ENCODE data around the gene MAVS. TPM values are rescaled to one million over a fixed set of nuclear protein-coding genes. Genes with fewer than 3 reads are reported as not detected.

Gene MAVS
- total and polyA plus RNA-seq, 2 experiments from 2014 or later: 15.6 to 24.7 TPM

DNA sequence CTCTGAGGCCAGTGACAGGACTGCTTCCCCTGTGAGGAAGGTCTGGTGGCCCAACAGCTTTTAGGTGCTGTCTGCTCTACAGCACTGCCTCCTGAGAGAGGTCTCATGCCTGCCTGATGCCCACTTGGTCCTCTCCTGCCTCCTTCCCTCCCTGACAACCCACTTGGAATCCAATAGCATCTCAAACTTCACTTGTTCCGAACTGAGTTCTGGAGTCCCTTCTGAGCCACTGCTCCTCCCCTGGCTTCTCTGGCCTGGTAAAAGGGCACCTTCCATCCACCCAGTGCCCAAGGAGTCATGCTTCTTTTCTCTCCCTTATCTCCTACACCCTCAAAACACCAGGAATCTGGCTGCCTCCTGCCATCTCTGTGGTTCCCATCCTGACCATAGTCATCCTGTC, 1.9 kb downstream of the MAVS start:
- Histone ChIP-seq H2AFZ (no peak overlapping the region), H4K20me1 (ENCODE audit: insufficient read depth, poor library complexity, severe bottlenecking) (no peaks in the 10 kb centered on the region), H3K27ac (no peak overlapping the region), H3K9me2 (replicated peaks; ENCODE audit: insufficient read depth) (no peaks in the 10 kb centered on the region), H3K79me2 (peaks cover 56% of the 10 kb centered on the region), H3K4me2 (no peak overlapping the region), H3K4me1 (ENCODE audit: insufficient read depth) (no peaks in the 10 kb centered on the region), H3K27me3 (no peaks in the 10 kb centered on the region), H3K9me3 (ENCODE audit: low read depth) (no peaks in the 10 kb centered on the region), H3K4me3 (no peak overlapping the region), H3K36me3 (replicated peaks; ENCODE audit: insufficient read depth, low read depth) (no peaks in the 10 kb centered on the region)
- no peak for TF ChIP-seq EZH2phosphoT487 (IDR thresholded peaks at IDR 0.05; ENCODE audit: low read depth, severe bottlenecking, unreplicated experiment)
- TF ChIP-seq, protein P1, sequence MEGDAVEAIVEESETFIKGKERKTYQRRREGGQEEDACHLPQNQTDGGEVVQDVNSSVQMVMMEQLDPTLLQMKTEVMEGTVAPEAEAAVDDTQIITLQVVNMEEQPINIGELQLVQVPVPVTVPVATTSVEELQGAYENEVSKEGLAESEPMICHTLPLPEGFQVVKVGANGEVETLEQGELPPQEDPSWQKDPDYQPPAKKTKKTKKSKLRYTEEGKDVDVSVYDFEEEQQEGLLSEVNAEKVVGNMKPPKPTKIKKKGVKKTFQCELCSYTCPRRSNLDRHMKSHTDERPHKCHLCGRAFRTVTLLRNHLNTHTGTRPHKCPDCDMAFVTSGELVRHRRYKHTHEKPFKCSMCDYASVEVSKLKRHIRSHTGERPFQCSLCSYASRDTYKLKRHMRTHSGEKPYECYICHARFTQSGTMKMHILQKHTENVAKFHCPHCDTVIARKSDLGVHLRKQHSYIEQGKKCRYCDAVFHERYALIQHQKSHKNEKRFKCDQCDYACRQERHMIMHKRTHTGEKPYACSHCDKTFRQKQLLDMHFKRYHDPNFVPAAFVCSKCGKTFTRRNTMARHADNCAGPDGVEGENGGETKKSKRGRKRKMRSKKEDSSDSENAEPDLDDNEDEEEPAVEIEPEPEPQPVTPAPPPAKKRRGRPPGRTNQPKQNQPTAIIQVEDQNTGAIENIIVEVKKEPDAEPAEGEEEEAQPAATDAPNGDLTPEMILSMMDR (IDR thresholded peaks at IDR 0.05; ENCODE audit: poor library complexity): no peak
- no peak for TF ChIP-seq EZH2 (IDR thresholded peaks at IDR 0.05; ENCODE audit: borderline replicate concordance)
- 100% methylated on average over 1 of the region's 1 CpG for WGBS (ENCODE audit: low lambda C conversion rate, missing lambda C conversion rate)
- DNase-seq (ENCODE audit: low spot score): no peak

DNA sequence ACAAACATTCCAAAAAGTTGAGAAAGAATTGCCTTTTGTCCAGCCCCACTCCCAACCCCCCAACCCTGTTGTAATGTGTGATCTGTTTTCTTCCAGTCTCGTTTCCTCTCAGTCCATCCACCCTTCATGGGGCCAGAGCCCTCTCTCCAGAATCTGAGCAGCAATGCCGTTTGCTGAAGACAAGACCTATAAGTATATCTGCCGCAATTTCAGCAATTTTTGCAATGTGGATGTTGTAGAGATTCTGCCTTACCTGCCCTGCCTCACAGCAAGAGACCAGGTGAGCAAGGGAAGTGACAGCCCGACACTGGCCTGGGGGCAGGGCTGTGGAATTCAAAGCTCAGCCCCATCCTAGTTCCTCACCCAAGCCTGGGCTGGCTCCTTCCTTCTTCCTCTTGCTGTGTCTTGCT, 7.8 kb downstream of the MAVS start:
- no peaks in the 10 kb centered on the region for H3K36me3 ChIP-seq (replicated peaks; ENCODE audit: insufficient read depth, low read depth)
- H3K27me3 ChIP-seq: no peaks in the 10 kb centered on the region
- DNase-seq (ENCODE audit: low spot score): no peak
- no peak overlapping the region for H3K4me3 ChIP-seq
- H2AFZ ChIP-seq: no peak overlapping the region
- H3K9me2 ChIP-seq (replicated peaks; ENCODE audit: insufficient read depth): no peaks in the 10 kb centered on the region
- TF ChIP-seq EZH2phosphoT487 (IDR thresholded peaks at IDR 0.05; ENCODE audit: low read depth, severe bottlenecking, unreplicated experiment): no peak
- no peak for TF ChIP-seq EZH2 (IDR thresholded peaks at IDR 0.05; ENCODE audit: borderline replicate concordance)
- TF ChIP-seq, protein P1 (IDR thresholded peaks at IDR 0.05; ENCODE audit: poor library complexity): no peak
- no peaks in the 10 kb centered on the region for H3K9me3 ChIP-seq (ENCODE audit: low read depth)
- H4K20me1 ChIP-seq (ENCODE audit: insufficient read depth, poor library complexity, severe bottlenecking): no peaks in the 10 kb centered on the region
- 75% methylated on average over 4 of the region's 4 CpGs for WGBS (ENCODE audit: low lambda C conversion rate, missing lambda C conversion rate)
- H3K4me2 ChIP-seq: no peak overlapping the region
- no peaks in the 10 kb centered on the region for H3K4me1 ChIP-seq (ENCODE audit: insufficient read depth)
- H3K27ac ChIP-seq: no peak overlapping the region
- H3K79me2 ChIP-seq: peaks cover 24% of the 10 kb centered on the region

DNA sequence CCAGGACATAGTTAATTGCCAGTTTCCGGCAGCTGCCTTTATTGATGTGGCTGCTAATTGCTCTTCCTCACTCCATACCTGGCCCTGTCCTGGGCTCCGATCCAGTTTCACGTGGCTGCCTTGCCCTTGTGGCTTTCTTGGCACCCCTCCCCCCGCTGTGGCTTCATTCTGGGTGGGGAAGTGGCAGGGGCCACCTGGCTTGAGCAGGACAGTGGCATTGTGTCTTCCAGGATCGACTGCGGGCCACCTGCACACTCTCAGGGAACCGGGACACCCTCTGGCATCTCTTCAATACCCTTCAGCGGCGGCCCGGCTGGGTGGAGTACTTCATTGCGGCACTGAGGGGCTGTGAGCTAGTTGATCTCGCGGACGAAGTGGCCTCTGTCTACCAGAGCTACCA, 10.8 kb downstream of the MAVS start:
- no peaks in the 10 kb centered on the region for H3K9me3 ChIP-seq (ENCODE audit: low read depth)
- no peaks in the 10 kb centered on the region for H3K9me2 ChIP-seq (replicated peaks; ENCODE audit: insufficient read depth)
- H2AFZ ChIP-seq: no peak overlapping the region
- H4K20me1 ChIP-seq (ENCODE audit: insufficient read depth, poor library complexity, severe bottlenecking): no peaks in the 10 kb centered on the region
- no peak overlapping the region for H3K4me2 ChIP-seq
- peaks cover 5% of the 10 kb centered on the region for H3K79me2 ChIP-seq
- H3K4me1 ChIP-seq (ENCODE audit: insufficient read depth): no peaks in the 10 kb centered on the region
- H3K27ac ChIP-seq: no peak overlapping the region
- no peak for TF ChIP-seq EZH2 (IDR thresholded peaks at IDR 0.05; ENCODE audit: borderline replicate concordance)
- no peak for TF ChIP-seq EZH2phosphoT487 (IDR thresholded peaks at IDR 0.05; ENCODE audit: low read depth, severe bottlenecking, unreplicated experiment)
- TF ChIP-seq, protein P1 (IDR thresholded peaks at IDR 0.05; ENCODE audit: poor library complexity): no peak
- H3K27me3 ChIP-seq: no peaks in the 10 kb centered on the region
- WGBS (ENCODE audit: low lambda C conversion rate, missing lambda C conversion rate): 95% methylated on average over 13 of the region's 14 CpGs
- no peak overlapping the region for H3K4me3 ChIP-seq
- H3K36me3 ChIP-seq (replicated peaks; ENCODE audit: insufficient read depth, low read depth): peaks cover 4% of the 10 kb centered on the region
- DNase-seq (ENCODE audit: low spot score): no peak

DNA sequence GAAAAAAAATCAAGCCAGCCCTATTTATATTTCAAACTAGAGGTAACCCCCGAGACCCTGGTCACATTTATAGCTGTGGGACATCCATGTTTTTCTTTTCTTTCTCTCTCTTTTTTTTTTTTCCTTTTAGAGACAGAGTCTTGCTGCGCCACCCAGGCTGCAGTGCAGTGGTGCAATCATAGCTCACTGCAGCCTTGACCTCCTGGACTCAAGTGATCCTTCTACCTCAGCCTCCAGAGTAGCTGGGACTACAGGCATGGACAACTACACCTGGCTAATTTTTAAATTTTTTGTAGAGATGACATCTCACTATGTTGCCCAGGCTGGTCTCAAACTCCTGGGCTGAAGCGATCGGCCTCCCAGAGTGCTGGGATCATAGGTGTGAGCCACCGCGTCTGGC, 12.1 kb downstream of the MAVS start:
- no peak overlapping the region for H3K4me2 ChIP-seq
- no peaks in the 10 kb centered on the region for H3K9me3 ChIP-seq (ENCODE audit: low read depth)
- no peak for DNase-seq (ENCODE audit: low spot score)
- H3K4me3 ChIP-seq: no peak overlapping the region
- no peaks in the 10 kb centered on the region for H3K4me1 ChIP-seq (ENCODE audit: insufficient read depth)
- peaks cover 4% of the 10 kb centered on the region for H3K36me3 ChIP-seq (replicated peaks; ENCODE audit: insufficient read depth, low read depth)
- H3K9me2 ChIP-seq (replicated peaks; ENCODE audit: insufficient read depth): no peaks in the 10 kb centered on the region
- TF ChIP-seq EZH2 (IDR thresholded peaks at IDR 0.05; ENCODE audit: borderline replicate concordance) (no peak), EZH2phosphoT487 (IDR thresholded peaks at IDR 0.05; ENCODE audit: low read depth, severe bottlenecking, unreplicated experiment) (no peak)
- TF ChIP-seq, protein P1 (IDR thresholded peaks at IDR 0.05; ENCODE audit: poor library complexity): no peak
- no peak overlapping the region for H2AFZ ChIP-seq
- no peaks in the 10 kb centered on the region for H3K27me3 ChIP-seq
- H3K27ac ChIP-seq: no peak overlapping the region
- H4K20me1 ChIP-seq (ENCODE audit: insufficient read depth, poor library complexity, severe bottlenecking): no peaks in the 10 kb centered on the region
- 97% methylated on average over 6 of the region's 6 CpGs for WGBS (ENCODE audit: low lambda C conversion rate, missing lambda C conversion rate)
- H3K79me2 ChIP-seq: no peaks in the 10 kb centered on the region

Measured in hepatocyte (in vitro differentiated cells).